H1 (cell line): ENCODE results near the gene PALM2AKAP2. TPM values are rescaled to one million over a fixed set of nuclear protein-coding genes. Genes with fewer than 3 reads are reported as not detected.

ENCODE experiments used
- CTCF ChIA-PET: fragments of 300-600 bp; sonication (Branson Sonifier 250); formaldehyde crosslinking; loops from one replicate; lab custom pipeline; 2021; ENCODE audit not compliant: partially characterized antibody; lab: Charles Lee
- POLR2A ChIA-PET: fragments of 300-600 bp; sonication (Branson Sonifier 250); formaldehyde crosslinking; loops from one replicate; lab custom pipeline; 2021; ENCODE audit warnings: inconsistent platforms; ENCODE audit not compliant: partially characterized antibody; lab: Charles Lee
- DNase-seq, 2 experiments: peaks; one replicate each; pipeline versions ENCODE4 v3.0.0 to v3.0.0-alpha.2; 2010 to 2022; ENCODE audit warnings: low spot score in 2 of 2, low read depth in 1 of 2, mixed read lengths in 1 of 2
- FAIRE-seq: peaks from 2 replicates; lab custom pipeline; 2011; peaks lifted over from hg19 to GRCh38; lab: Jason Lieb, UNC
- H2AFZ ChIP-seq: 2 replicates; pipeline ENCODE4 v1.8.1; 2012; ENCODE audit warnings: low read length, inconsistent platforms
- H2AK5ac ChIP-seq: 2 replicates; pipeline ENCODE4 v1.6.1; 2013; ENCODE audit warnings: low read depth, low read length
- H2BK120ac ChIP-seq: replicated peaks from 2 replicates; pipeline ENCODE3; 2013; ENCODE audit warnings: low read depth, low read length, inconsistent platforms
- H2BK12ac ChIP-seq: 2 replicates; pipeline ENCODE4 v1.6.1; 2013; ENCODE audit warnings: low read depth, low read length
- H2BK15ac ChIP-seq: 2 replicates; pipeline ENCODE4 v1.6.1; 2013; ENCODE audit warnings: low read length
- H2BK20ac ChIP-seq: 2 replicates; pipeline ENCODE4 v1.6.1; 2013; ENCODE audit warnings: low read length
- H2BK5ac ChIP-seq: 2 replicates; pipeline ENCODE4 v1.6.1; 2013; ENCODE audit warnings: low read depth, low read length
- H3K14ac ChIP-seq: 2 replicates; pipeline ENCODE4 v1.6.1; 2013; ENCODE audit warnings: inconsistent platforms; ENCODE audit not compliant: insufficient read length
- H3K18ac ChIP-seq: 2 replicates; pipeline ENCODE4 v1.6.1; 2013; ENCODE audit warnings: low read length; ENCODE audit errors: extremely low read depth
- H3K23ac ChIP-seq: 2 replicates; pipeline ENCODE4 v1.6.1; 2013; ENCODE audit warnings: inconsistent platforms; ENCODE audit not compliant: insufficient read length
- H3K23me2 ChIP-seq: 2 replicates; pipeline ENCODE4 v1.6.1; 2013; ENCODE audit warnings: low read depth, low read length
- H3K27ac ChIP-seq: 2 replicates; pipeline ENCODE4 v1.6.1; 2011; ENCODE audit warnings: low read depth, low read length, inconsistent platforms
- H3K27me3 ChIP-seq, 4 experiments: replicated peaks in 1 of 4; 1 replicate in 1 of 4; 2 replicates in 3 of 4; pipeline versions ENCODE4 v1.6.1 to v1.8.1; 2011 to 2013; ENCODE audit warnings: low read length in 3 of 4, mild to moderate bottlenecking in 3 of 4, inconsistent platforms in 2 of 4, mixed read lengths in 2 of 4, moderate library complexity in 1 of 4; ENCODE audit not compliant: control insufficient read depth in 3 of 4, insufficient read depth in 3 of 4; ENCODE audit errors: extremely low read depth in 1 of 4
- H3K36me3 ChIP-seq, 4 experiments: 2 replicates each; pipeline versions ENCODE4 v1.6.1 to v1.8.1; 2011 to 2013; ENCODE audit warnings: mild to moderate bottlenecking in 4 of 4, low read length in 3 of 4, moderate library complexity in 2 of 4, control low read depth in 1 of 4, inconsistent platforms in 1 of 4; ENCODE audit not compliant: insufficient read depth in 4 of 4, control insufficient read depth in 2 of 4
- H3K4ac ChIP-seq: replicated peaks from 2 replicates; pipeline ENCODE3; 2013; ENCODE audit warnings: low read length, low read depth, mixed read lengths, inconsistent platforms; ENCODE audit not compliant: insufficient read length
- H3K4me1 ChIP-seq, 4 experiments: replicated peaks in 1 of 4; 1 replicate in 1 of 4; 2 replicates in 3 of 4; pipeline versions ENCODE4 v1.6.1 to v1.8.1; 2011 to 2013; ENCODE audit warnings: low read length in 3 of 4, inconsistent platforms in 2 of 4, mixed read lengths in 1 of 4; ENCODE audit not compliant: insufficient read depth in 4 of 4, control insufficient read depth in 3 of 4
- H3K4me2 ChIP-seq, 2 experiments: 2 replicates each; pipeline versions ENCODE4 v1.6.1 to v1.8.1; 2011 to 2013; ENCODE audit warnings: low read depth in 2 of 2, low read length in 2 of 2, control low read depth in 1 of 2, inconsistent platforms in 1 of 2, mild to moderate bottlenecking in 1 of 2; ENCODE audit not compliant: insufficient read depth in 1 of 2
- H3K4me3 ChIP-seq, 4 experiments: fragments of 200-600, 300-600 bp in 1 of 4; sonication (generic), shearing (Covaris generic), sonication (Bioruptor Twin) in 1 of 4; 2 replicates each; pipeline versions ENCODE4 v1.5.1 to v1.8.1; 2011 to 2016; ENCODE audit warnings: low read length in 4 of 4, low read depth in 3 of 4, control low read depth in 2 of 4, inconsistent platforms in 2 of 4, mild to moderate bottlenecking in 2 of 4, mixed read lengths in 1 of 4, moderate library complexity in 1 of 4; ENCODE audit not compliant: insufficient read depth in 2 of 4; ENCODE audit errors: extremely low read depth in 1 of 4
- H3K56ac ChIP-seq: replicated peaks from 2 replicates; pipeline ENCODE3; 2013; ENCODE audit warnings: low read depth, mild to moderate bottlenecking, mixed read lengths, low read length, inconsistent platforms; ENCODE audit not compliant: insufficient read length
- H3K79me1 ChIP-seq: 2 replicates; pipeline ENCODE4 v1.6.1; 2013; ENCODE audit warnings: low read depth, low read length, control low read depth
- H3K79me2 ChIP-seq, 2 experiments: 2 replicates each; pipeline versions ENCODE4 v1.6.1 to v1.8.1; 2012 to 2013; ENCODE audit warnings: low read length in 2 of 2, mild to moderate bottlenecking in 2 of 2, inconsistent platforms in 1 of 2; ENCODE audit not compliant: insufficient read depth in 2 of 2, control insufficient read depth in 1 of 2
- H3K9ac ChIP-seq, 4 experiments: replicated peaks in 1 of 4; 1 replicate in 1 of 4; 2 replicates in 3 of 4; pipeline versions ENCODE4 v1.6.1 to v1.8.1; 2011 to 2013; ENCODE audit warnings: low read depth in 3 of 4, low read length in 3 of 4, control low read depth in 2 of 4, mild to moderate bottlenecking in 2 of 4, moderate library complexity in 2 of 4, inconsistent platforms in 1 of 4; ENCODE audit errors: extremely low read depth in 1 of 4
- H3K9me3 ChIP-seq, 2 experiments: 2 replicates each; pipeline versions ENCODE4 v1.6.1 to v1.8.1; 2012 to 2013; ENCODE audit warnings: mild to moderate bottlenecking in 2 of 2, moderate library complexity in 2 of 2, control low read depth in 1 of 2, inconsistent platforms in 1 of 2, low read depth in 1 of 2, low read length in 1 of 2, mixed read lengths in 1 of 2; ENCODE audit not compliant: insufficient read depth in 2 of 2
- H4K20me1 ChIP-seq, 2 experiments: replicated peaks in 1 of 2; 2 replicates each; pipeline versions ENCODE3 to v1.8.1; 2011 to 2013; ENCODE audit warnings: inconsistent platforms in 2 of 2, low read length in 2 of 2, mild to moderate bottlenecking in 1 of 2; ENCODE audit not compliant: insufficient read depth in 2 of 2, control insufficient read depth in 1 of 2
- H4K5ac ChIP-seq: 2 replicates; pipeline ENCODE4 v1.6.1; 2013; ENCODE audit warnings: low read length, low read depth, mixed read lengths, inconsistent platforms; ENCODE audit not compliant: insufficient read length
- H4K8ac ChIP-seq: 2 replicates; pipeline ENCODE4 v1.8.0; 2013; ENCODE audit warnings: mild to moderate bottlenecking, moderate library complexity, low read length, inconsistent platforms; ENCODE audit not compliant: insufficient read depth; ENCODE audit errors: extremely low read depth
- H4K91ac ChIP-seq: replicated peaks from 2 replicates; pipeline ENCODE3; 2013; ENCODE audit warnings: low read length, mixed read lengths, inconsistent platforms; ENCODE audit not compliant: insufficient read length
- ASH2L ChIP-seq: fragments of 200-600, 300-600 bp; sonication (generic); IDR thresholded peaks from one replicate; pipeline ENCODE4 v1.7.1; 2017; ENCODE audit warnings: low read length
- TBP ChIP-seq: IDR thresholded peaks from 2 replicates; pipeline ENCODE4 v1.6.1; 2011; ENCODE audit warnings: low read depth, low read length, improper control_type of control experiment
- WGBS, 2 experiments: shearing (Covaris generic) in 1 of 2; methylation state at CpG; one replicate each; pipeline versions ENCODE4 v1.1.6 to v1.1.7; 2013 to 2015; ENCODE audit warnings: low lambda C conversion rate in 2 of 2, mixed read lengths in 2 of 2, inconsistent platforms in 1 of 2, low coverage in 1 of 2, missing lambda C conversion rate in 1 of 2; ENCODE audit not compliant: insufficient replicate concordance in 2 of 2, insufficient coverage in 1 of 2, insufficient read length in 1 of 2; ENCODE audit errors: extremely low coverage in 1 of 2, missing lambda C conversion rate in 1 of 2; 5-methylcytosine and 5-hydroxymethylcytosine counted together
- polyA plus RNA-seq, 7 experiments: library from polyadenylated mRNA; depleted of rRNA in 3 of 7; stranded (reverse) in 5 of 7; unstranded in 2 of 7; fragments of >200 nt in 5 of 7; fragments of 200-250 nt in 2 of 7; gene quantifications; 1 replicate in 5 of 7; 2 replicates in 1 of 7; 4 replicates in 1 of 7; pipeline versions ENCODE4 v1.2.1 to v1.2.3, GENCODE V29; 2011 to 2013; ENCODE audit warnings: missing spikeins in 2 of 7, mixed read lengths in 2 of 7
- total RNA-seq: library from RNA; stranded (reverse); fragmentation: NEBNext Ultra II Directional; extraction: Animal tissue kit (Norgen Biotek cat#: 25700); gene quantifications from 2 replicates; pipeline ENCODE4 v1.2.1, GENCODE V29; 2021

PALM2AKAP2 gene
- total and polyA plus RNA-seq, 2 of the 8 experiments (the other 6 are each of a cell fraction or from before 2014, with no cell fraction given): 0.38 to 20.5 TPM

GRCh38 chr9:109787735-109788134 is 7.7 kb downstream of the PALM2AKAP2 start:
- no peaks in the 10 kb centered on the region; the same call in 1 of the 2 replicates for H3K79me1 ChIP-seq
- TF ChIP-seq TBP: no peak
- no peak for TF ChIP-seq ASH2L

More at GRCh38 chr9:109787735-109788134, 7.7 kb downstream of the PALM2AKAP2 start:
- ChIA-PET POLR2A (no interaction called here), CTCF (no interaction called here)
- Histone ChIP-seq H4K20me1 (peaks cover 0 to 1% of the 10 kb centered on the region in 2 experiments), H3K4ac (no peak overlapping the region), H2AFZ (no peak overlapping the region), H3K36me3 (no peaks in the 10 kb centered on the region), H3K27me3 (no peaks in the 10 kb centered on the region), H2BK120ac (no peak overlapping the region), H2AK5ac (no peak overlapping the region), H4K8ac (no peak overlapping the region), H3K23ac (no peak overlapping the region), H2BK5ac (no peak overlapping the region), H3K27ac (no peak overlapping the region), H3K4me2 (no peak overlapping the region), H3K23me2 (no peaks in the 10 kb centered on the region), H3K79me2 (0 out of 4 replicates have a peak, but pooled peaks cover 0 to 3% of the 10 kb centered on the region in 2 experiments), H4K5ac (no peak overlapping the region), H2BK15ac (no peak overlapping the region), H3K9ac (no peak overlapping the region), H3K56ac (no peak overlapping the region), H3K14ac (no peak overlapping the region), H2BK12ac (no peak overlapping the region), H3K4me3 (no peak overlapping the region), H3K9me3 (no peaks in the 10 kb centered on the region), H3K4me1 (no peaks in the 10 kb centered on the region), H4K91ac (no peak overlapping the region), H3K18ac (no peak overlapping the region), H2BK20ac (no peak overlapping the region)
- FAIRE-seq (no peak), DNase-seq (no peak)
- WGBS, 2 experiments: 90% methylated on average over 3 of the region's 3 CpGs; no CpG with 5 or more reads in 1 of the 2 experiments
